ENCODE data around the gene KIF25.

DNA sequence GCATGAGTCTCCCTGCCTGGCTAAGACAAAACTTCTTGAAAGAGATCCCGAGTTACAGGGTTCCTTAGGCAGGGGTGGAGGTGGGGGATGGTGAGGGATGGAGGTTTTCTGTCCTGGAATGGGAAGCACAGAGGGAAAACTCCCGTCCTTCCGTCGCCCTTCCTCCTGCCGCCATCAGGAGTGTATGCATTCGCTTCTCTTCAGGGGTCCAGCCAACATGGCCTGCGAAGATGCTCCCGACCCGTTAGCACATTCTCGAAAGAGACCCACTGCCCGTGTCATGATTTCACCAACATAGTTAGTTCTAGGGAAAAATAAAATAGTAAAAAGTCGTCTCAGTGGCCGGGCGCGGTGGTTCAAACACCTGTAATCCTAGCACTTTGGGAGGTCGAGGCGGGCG is 37.1 kb downstream of the KIF25 start:
- TF ChIP-seq CTCF (IDR thresholded peaks at IDR 0.05), result no peak
- TF ChIP-seq POLR2A (IDR thresholded peaks at IDR 0.05), result no peak

Measured in uterus (tissue), 2 donors.